Measurements from ENCODE around the gene DUOXA2.

DUOXA2 gene

DNA sequence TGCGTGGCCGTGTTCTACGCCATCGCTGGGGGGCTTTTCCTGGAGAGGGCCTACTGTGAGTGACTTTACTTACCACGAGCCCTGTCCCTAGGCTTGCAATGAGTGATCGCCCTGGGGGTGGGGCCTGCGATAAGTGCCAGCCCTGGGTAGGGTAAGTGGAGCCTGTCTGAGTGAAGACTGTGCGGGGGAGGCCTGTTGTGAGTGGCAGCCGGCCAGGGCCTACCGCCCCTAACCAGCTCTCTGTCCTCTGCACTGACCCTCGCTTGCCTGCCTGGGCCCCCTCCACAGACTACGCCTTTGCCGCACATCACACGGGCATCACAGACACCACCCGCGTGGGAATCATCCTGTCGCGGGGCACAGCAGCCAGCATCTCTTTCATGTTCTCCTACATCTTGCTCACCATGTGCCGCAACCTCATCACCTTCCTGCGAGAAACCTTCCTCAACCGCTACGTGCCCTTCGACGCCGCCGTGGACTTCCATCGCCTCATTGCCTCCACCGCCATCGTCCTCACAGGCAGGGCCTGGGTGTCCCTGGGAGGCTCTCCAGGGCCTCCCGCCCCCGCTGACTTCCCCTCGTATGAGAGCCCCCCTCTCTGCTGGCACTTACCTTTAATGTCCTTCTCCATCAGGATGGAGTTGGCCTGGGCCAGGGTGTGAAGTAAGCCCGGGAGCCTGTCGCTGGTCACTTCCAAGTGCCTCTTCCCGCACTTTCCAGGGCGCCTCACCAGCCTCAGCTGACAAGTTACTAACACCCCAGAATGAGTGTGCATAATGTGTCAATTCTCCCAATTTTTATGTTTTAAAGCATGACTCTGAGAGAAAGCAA is 38.1 kb downstream of the DUOXA2 start:
- TF ChIP-seq EGR1 (IDR thresholded peaks at IDR 0.05) (no peak), FOXM1 (IDR thresholded peaks at IDR 0.05; ENCODE audit: borderline replicate concordance, low read depth) (no peak), ZBTB7A (IDR thresholded peaks at IDR 0.05; ENCODE audit: low read depth) (no peak), YY1 (IDR thresholded peaks at IDR 0.05; ENCODE audit: low read depth) (no peak), EP300 (IDR thresholded peaks at IDR 0.05; ENCODE audit: borderline replicate concordance) (no peak), TEAD4 (IDR thresholded peaks at IDR 0.05) (no peak), CEBPB (IDR thresholded peaks at IDR 0.05) (no peak), TCF12 (IDR thresholded peaks at IDR 0.05; ENCODE audit: low read depth) (no peak)
- TF ChIP-seq, protein P1, sequence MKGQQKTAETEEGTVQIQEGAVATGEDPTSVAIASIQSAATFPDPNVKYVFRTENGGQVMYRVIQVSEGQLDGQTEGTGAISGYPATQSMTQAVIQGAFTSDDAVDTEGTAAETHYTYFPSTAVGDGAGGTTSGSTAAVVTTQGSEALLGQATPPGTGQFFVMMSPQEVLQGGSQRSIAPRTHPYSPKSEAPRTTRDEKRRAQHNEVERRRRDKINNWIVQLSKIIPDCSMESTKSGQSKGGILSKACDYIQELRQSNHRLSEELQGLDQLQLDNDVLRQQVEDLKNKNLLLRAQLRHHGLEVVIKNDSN (IDR thresholded peaks at IDR 0.05), result no peak
- TF ChIP-seq, protein P2, sequence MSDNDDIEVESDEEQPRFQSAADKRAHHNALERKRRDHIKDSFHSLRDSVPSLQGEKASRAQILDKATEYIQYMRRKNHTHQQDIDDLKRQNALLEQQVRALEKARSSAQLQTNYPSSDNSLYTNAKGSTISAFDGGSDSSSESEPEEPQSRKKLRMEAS (IDR thresholded peaks at IDR 0.05), result no peak

DNA sequence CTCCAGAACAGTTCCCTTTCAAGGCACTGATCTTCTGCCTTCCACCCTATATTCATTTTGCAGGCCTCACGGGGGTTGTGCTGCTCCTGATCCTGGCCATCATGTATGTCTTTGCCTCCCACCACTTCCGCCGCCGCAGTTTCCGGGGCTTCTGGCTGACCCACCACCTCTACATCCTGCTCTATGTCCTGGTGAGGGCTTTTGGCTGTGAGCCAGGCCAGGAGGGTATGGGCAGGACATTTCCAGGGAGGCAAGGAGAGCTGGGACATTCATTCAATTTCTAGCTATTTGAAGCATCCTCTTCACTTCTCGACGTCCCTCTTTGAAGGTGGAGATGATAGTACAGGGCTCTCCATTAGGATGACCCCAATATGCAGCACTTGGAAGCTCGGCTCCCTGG is 41.6 kb downstream of the DUOXA2 start:
- no peak for TF ChIP-seq ZBTB7A (IDR thresholded peaks at IDR 0.05; ENCODE audit: low read depth)
- TF ChIP-seq, protein P1 (IDR thresholded peaks at IDR 0.05), result no peak
- TF ChIP-seq, protein P2 (IDR thresholded peaks at IDR 0.05), result no peak

DNA sequence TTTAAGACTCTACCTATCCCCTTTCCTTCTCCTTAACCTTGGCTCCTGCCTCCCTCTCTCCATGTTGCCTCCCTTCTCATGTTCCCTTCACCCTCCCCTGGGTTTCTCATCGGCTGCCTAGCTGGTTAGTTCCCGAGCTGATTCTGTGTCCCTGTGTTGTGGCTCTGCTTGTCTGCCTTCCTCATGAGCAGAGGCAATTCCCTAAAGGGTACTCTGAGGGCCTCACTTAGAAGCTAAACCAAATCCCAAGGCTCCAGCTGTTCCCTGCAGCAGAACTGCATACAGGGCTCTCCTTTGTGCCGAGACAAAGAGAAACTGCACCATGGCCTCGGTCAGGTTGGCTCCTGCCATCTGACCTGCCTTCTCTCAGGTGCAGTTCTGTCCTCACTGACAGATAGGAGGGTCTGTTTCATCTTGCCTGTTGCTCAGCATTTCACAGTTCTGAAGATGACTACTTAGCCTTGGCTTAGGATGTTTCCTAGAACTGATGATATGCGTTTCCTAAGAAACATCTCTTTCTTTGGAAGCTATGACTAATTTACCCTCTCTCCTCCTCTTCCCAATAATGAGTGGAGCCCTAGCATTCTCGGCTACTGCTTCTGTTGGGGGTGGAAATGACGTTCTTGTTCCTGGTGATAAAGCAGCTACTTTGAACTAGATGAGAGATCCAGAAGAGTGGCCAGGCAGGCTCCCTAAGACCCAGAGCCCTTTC is 42.8 kb downstream of the DUOXA2 start:
- TF ChIP-seq NFIC (IDR thresholded peaks at IDR 0.05), result no peak
- no peak for TF ChIP-seq EGR1 (IDR thresholded peaks at IDR 0.05)
- TF ChIP-seq CREB1 (IDR thresholded peaks at IDR 0.05; ENCODE audit: low read depth), result no peak
- no peak for TF ChIP-seq TAF1 (IDR thresholded peaks at IDR 0.05; ENCODE audit: low read depth)
- no peak for TF ChIP-seq EP300 (IDR thresholded peaks at IDR 0.05; ENCODE audit: borderline replicate concordance)
- no peak for TF ChIP-seq TCF12 (IDR thresholded peaks at IDR 0.05; ENCODE audit: low read depth)
- no peak for TF ChIP-seq FOXM1 (IDR thresholded peaks at IDR 0.05; ENCODE audit: borderline replicate concordance, low read depth)
- TF ChIP-seq, protein P3, sequence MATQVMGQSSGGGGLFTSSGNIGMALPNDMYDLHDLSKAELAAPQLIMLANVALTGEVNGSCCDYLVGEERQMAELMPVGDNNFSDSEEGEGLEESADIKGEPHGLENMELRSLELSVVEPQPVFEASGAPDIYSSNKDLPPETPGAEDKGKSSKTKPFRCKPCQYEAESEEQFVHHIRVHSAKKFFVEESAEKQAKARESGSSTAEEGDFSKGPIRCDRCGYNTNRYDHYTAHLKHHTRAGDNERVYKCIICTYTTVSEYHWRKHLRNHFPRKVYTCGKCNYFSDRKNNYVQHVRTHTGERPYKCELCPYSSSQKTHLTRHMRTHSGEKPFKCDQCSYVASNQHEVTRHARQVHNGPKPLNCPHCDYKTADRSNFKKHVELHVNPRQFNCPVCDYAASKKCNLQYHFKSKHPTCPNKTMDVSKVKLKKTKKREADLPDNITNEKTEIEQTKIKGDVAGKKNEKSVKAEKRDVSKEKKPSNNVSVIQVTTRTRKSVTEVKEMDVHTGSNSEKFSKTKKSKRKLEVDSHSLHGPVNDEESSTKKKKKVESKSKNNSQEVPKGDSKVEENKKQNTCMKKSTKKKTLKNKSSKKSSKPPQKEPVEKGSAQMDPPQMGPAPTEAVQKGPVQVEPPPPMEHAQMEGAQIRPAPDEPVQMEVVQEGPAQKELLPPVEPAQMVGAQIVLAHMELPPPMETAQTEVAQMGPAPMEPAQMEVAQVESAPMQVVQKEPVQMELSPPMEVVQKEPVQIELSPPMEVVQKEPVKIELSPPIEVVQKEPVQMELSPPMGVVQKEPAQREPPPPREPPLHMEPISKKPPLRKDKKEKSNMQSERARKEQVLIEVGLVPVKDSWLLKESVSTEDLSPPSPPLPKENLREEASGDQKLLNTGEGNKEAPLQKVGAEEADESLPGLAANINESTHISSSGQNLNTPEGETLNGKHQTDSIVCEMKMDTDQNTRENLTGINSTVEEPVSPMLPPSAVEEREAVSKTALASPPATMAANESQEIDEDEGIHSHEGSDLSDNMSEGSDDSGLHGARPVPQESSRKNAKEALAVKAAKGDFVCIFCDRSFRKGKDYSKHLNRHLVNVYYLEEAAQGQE (IDR thresholded peaks at IDR 0.05; ENCODE audit: low read depth), result no peak
- no peak for TF ChIP-seq ZBTB7A (IDR thresholded peaks at IDR 0.05; ENCODE audit: low read depth)
- TF ChIP-seq, protein P1 (IDR thresholded peaks at IDR 0.05), result no peak
- TF ChIP-seq, protein P2 (IDR thresholded peaks at IDR 0.05), result no peak
- TF ChIP-seq YY1 (IDR thresholded peaks at IDR 0.05; ENCODE audit: low read depth), result no peak
- no peak for TF ChIP-seq TEAD4 (IDR thresholded peaks at IDR 0.05)
- no peak for TF ChIP-seq CEBPB (IDR thresholded peaks at IDR 0.05)
- no peak for TF ChIP-seq RAD21 (IDR thresholded peaks at IDR 0.05; ENCODE audit: low read depth)

DNA sequence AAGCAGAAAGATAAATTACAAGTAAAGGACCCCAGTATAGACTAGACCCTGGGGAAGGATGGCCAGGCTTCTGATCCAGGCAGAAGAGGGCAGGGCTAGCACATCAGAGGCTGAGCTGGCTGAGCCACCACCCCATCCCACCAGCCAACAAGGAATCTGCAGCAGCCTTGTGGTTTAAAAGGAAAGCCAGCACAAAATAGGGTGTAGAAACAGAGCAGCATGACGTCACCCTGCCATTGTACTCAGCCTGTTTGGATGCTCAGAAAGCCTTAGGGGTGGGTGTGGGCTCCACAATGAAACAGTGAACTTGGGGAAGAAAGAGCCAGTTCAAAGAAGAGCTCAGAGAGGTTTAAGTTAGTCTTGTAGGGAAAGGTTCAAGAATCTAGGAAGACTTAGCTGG is 43.8 kb downstream of the DUOXA2 start:
- TF ChIP-seq ZBTB7A (IDR thresholded peaks at IDR 0.05; ENCODE audit: low read depth), result no peak
- TF ChIP-seq EGR1 (IDR thresholded peaks at IDR 0.05), result no peak
- no peak for TF ChIP-seq NFIC (IDR thresholded peaks at IDR 0.05)
- TF ChIP-seq FOXM1 (IDR thresholded peaks at IDR 0.05; ENCODE audit: borderline replicate concordance, low read depth), result no peak
- TF ChIP-seq, protein P3 (IDR thresholded peaks at IDR 0.05; ENCODE audit: low read depth), result no peak
- no peak for TF ChIP-seq CEBPB (IDR thresholded peaks at IDR 0.05)
- TF ChIP-seq YY1 (IDR thresholded peaks at IDR 0.05; ENCODE audit: low read depth), result no peak
- TF ChIP-seq TAF1 (IDR thresholded peaks at IDR 0.05; ENCODE audit: low read depth), result no peak
- TF ChIP-seq, protein P2 (IDR thresholded peaks at IDR 0.05), result no peak
- TF ChIP-seq EP300 (IDR thresholded peaks at IDR 0.05; ENCODE audit: borderline replicate concordance), result no peak
- no peak for TF ChIP-seq RAD21 (IDR thresholded peaks at IDR 0.05; ENCODE audit: low read depth)
- no peak for TF ChIP-seq CREB1 (IDR thresholded peaks at IDR 0.05; ENCODE audit: low read depth)
- TF ChIP-seq, protein P1 (IDR thresholded peaks at IDR 0.05), result no peak
- no peak for TF ChIP-seq TEAD4 (IDR thresholded peaks at IDR 0.05)
- no peak for TF ChIP-seq TCF12 (IDR thresholded peaks at IDR 0.05; ENCODE audit: low read depth)
